ENCODE results near the gene SCYL1. TPM values are rescaled to one million over a fixed set of nuclear protein-coding genes. Genes with fewer than 3 reads are reported as not detected.

The SCYL1 gene
- total RNA-seq, 1 experiment from 2014 or later: 70.9 TPM

DNA sequence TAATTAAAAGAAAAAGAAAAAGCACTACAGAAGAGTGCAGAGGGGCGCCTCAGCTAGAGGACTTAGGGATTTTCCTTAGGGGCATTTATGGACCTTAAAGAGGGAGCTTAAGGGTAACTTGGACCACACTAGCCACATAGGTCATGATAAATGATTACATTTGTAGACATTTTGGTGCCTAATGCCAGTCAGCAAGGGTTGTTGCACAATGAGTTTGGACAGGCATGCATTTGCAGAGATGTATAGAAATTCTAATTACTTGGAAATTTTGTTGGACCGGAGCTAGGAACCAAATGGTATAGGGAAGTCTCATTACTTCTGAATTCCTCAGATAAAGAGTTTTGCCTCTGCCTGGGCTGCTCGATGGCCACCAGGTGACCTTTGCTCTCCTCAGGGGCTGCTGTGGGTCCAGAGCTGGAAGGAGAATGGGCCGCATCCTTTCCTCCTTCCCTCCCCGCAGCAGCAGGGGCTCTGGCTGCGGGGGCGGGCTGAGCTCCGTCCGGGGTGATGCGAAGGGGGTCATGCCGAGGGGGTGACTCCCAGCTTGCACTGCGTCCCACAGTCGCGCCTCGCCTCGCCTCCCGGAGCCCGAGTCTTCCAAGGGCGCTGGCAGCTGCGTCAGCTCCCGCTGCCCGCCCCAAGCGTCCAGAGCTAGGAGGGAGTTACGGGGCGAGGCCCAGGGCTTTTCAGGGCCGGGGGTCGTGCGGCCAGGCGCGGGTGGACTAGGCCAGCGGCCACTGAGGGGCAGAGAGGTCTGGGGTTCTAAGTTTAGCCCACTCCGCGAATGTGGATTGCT is 46.3 kb upstream of the SCYL1 start:
- CTCF ChIA-PET: interaction anchor here (0.5 to 3.4 kb wide), 14 partner anchors 10 to 406 kb away, joined by 3 to 26 read pairs (median 4); partner anchors contain the start of gene MALAT1
- intact Hi-C loops (cut with micrococcal nuclease): no loop called here
- H3K27ac Mint-ChIP-seq (ENCODE audit: low read depth, unreplicated experiment): peak overlapping the region; percentile 95
- TF ChIP-seq, protein P1, sequence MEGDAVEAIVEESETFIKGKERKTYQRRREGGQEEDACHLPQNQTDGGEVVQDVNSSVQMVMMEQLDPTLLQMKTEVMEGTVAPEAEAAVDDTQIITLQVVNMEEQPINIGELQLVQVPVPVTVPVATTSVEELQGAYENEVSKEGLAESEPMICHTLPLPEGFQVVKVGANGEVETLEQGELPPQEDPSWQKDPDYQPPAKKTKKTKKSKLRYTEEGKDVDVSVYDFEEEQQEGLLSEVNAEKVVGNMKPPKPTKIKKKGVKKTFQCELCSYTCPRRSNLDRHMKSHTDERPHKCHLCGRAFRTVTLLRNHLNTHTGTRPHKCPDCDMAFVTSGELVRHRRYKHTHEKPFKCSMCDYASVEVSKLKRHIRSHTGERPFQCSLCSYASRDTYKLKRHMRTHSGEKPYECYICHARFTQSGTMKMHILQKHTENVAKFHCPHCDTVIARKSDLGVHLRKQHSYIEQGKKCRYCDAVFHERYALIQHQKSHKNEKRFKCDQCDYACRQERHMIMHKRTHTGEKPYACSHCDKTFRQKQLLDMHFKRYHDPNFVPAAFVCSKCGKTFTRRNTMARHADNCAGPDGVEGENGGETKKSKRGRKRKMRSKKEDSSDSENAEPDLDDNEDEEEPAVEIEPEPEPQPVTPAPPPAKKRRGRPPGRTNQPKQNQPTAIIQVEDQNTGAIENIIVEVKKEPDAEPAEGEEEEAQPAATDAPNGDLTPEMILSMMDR (IDR thresholded peaks at IDR 0.05; ENCODE audit: unreplicated experiment): no peak
- no peak for DNase-seq (ENCODE audit: unreplicated experiment)
- no peaks in the 10 kb centered on the region for H3K27me3 Mint-ChIP-seq (ENCODE audit: insufficient read depth, unreplicated experiment)
- peaks cover 16% of the 10 kb centered on the region for H3K4me1 Mint-ChIP-seq (ENCODE audit: insufficient read depth, unreplicated experiment)
- H3K4me3 Mint-ChIP-seq (ENCODE audit: unreplicated experiment): no peak overlapping the region
- no peaks in the 10 kb centered on the region for H3K36me3 Mint-ChIP-seq (ENCODE audit: insufficient read depth, unreplicated experiment)
- POLR2A ChIA-PET: interaction anchor here (0.7 to 20.2 kb wide), 10 partner anchors 18 to 199 kb away, joined by 3 to 2284 read pairs (median 22); partner anchors contain the start of genes MALAT1 and NEAT1
- BruUV-seq (replicated peaks): no TSS peak
- H3K9me3 Mint-ChIP-seq (ENCODE audit: unreplicated experiment): no peaks in the 10 kb centered on the region

DNA sequence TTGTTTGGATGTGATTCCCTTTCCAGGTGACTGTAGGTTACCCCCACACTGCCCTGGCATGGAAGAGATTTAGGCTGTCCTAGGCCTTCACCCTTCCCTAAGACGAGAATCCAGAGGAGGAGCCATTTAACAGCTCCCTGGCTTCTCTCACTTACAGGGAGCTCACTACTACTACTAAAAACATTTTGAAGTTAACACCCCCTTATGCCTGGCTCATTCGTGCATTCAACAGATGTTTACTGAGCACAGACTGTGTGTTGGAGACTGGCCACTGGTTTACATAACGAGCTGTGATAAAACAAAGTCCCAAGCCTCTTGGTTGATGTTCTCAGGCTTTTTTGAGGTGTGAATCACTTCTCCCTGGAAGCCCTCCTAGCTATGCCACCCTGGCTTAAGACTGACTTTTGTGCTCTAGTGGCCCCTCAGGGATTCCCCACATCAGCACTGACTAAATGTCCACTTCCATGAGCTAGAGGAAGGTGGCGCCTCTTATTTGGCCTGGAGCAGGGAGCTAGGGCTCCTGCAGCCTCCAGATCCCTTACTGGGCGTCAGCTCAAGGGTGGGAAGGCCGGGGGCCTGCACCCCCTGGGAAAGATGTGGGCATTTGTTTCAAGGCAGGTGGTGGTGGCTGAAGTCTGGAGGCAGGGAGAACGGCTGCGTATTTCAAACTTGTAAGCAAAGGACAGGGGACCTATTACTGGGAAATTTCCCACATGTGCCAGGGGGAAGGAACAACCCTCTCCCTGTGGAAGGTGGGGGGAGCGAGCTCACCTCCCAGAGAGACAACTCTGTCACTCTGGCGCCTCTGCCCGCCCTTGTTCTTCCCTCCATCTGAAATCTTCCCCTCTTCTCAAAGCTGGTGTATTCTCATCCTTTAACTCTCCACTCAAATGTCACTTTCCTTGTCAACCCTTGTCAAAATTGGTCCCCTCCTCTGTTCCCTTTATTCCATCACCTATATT is 45.4 kb upstream of the SCYL1 start:
- TF ChIP-seq, protein P1 (IDR thresholded peaks at IDR 0.05; ENCODE audit: unreplicated experiment): peak; percentile 29
- H3K4me3 Mint-ChIP-seq (ENCODE audit: unreplicated experiment): no peak overlapping the region

DNA sequence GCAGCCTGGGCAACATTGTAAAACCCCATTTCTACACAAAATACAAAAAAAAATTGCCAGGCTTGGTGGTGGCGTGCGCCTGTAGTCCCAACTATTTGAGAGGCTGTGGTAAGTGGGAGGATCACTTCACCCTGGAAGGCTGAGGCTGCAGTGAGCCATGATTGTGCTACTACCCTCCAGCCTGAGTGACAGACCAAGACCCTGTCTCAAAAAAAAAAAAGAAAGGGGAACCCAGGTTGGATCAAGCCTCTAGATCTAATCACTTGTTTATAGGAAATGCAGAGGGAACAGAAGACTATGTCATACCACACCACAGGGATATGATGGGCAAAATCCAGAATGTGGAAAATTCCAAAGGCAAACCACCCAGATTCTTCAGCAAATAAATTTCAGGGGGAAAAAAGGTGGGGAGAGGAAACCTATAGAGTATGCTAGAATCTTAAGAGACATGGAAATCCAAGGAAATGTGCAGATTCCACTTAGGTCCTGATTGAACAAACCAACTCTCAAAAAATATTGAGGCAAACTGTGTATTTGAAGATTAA is 42.5 kb upstream of the SCYL1 start:
- peaks cover 22% of the 10 kb centered on the region for H3K4me1 Mint-ChIP-seq (ENCODE audit: insufficient read depth, unreplicated experiment)
- no TSS peak for BruUV-seq (replicated peaks)

More for the DNA sequence above, 45.4 kb upstream of the SCYL1 start:
- ChIA-PET CTCF (interaction anchor here (0.7 to 3.4 kb wide), 7 partner anchors 9 to 63 kb away, joined by 4 to 26 read pairs (median 6); partner anchors contain the start of gene MALAT1), POLR2A (interaction anchor here (0.7 to 20.2 kb wide), 9 partner anchors 8 to 200 kb away, joined by 3 to 2284 read pairs (median 17); partner anchors contain the start of genes MALAT1, NEAT1 and SCYL1)
- Mint-ChIP-seq H3K9me3 (ENCODE audit: unreplicated experiment) (no peaks in the 10 kb centered on the region), H3K27me3 (ENCODE audit: insufficient read depth, unreplicated experiment) (no peaks in the 10 kb centered on the region), H3K4me1 (ENCODE audit: insufficient read depth, unreplicated experiment) (peaks cover 16% of the 10 kb centered on the region), H3K36me3 (ENCODE audit: insufficient read depth, unreplicated experiment) (no peaks in the 10 kb centered on the region), H3K27ac (ENCODE audit: low read depth, unreplicated experiment) (peak overlapping the region; percentile 63)
- intact Hi-C loops (cut with micrococcal nuclease): no loop called here
- BruUV-seq (replicated peaks): no TSS peak
- DNase-seq (ENCODE audit: unreplicated experiment): peak; percentile 69

More for the DNA sequence above, 42.5 kb upstream of the SCYL1 start:
- ChIA-PET CTCF (interaction anchor here (0.6 to 0.7 kb wide), 2 partner anchors 14 to 190 kb away, joined by 3 read pairs; no protein-coding TSS in a partner anchor), POLR2A (interaction anchor here (0.8 to 20.2 kb wide), 5 partner anchors 10 to 62 kb away, joined by 4 to 2284 read pairs (median 373); partner anchors contain the start of genes MALAT1 and NEAT1)
- DNase-seq (ENCODE audit: unreplicated experiment): no peak
- Mint-ChIP-seq H3K27ac (ENCODE audit: low read depth, unreplicated experiment) (no peak overlapping the region), H3K4me3 (ENCODE audit: unreplicated experiment) (no peak overlapping the region), H3K27me3 (ENCODE audit: insufficient read depth, unreplicated experiment) (no peaks in the 10 kb centered on the region), H3K36me3 (ENCODE audit: insufficient read depth, unreplicated experiment) (peaks cover 4% of the 10 kb centered on the region), H3K9me3 (ENCODE audit: unreplicated experiment) (no peaks in the 10 kb centered on the region)
- TF ChIP-seq, protein P1 (IDR thresholded peaks at IDR 0.05; ENCODE audit: unreplicated experiment): no peak
- intact Hi-C loops (cut with micrococcal nuclease): no loop called here

Data from MCF 10A (cell line).